Dermis blood vessel endothelial cell (primary cell): Measurements from ENCODE around the gene DNHD1. TPM values are rescaled to one million over a fixed set of nuclear protein-coding genes. Genes with fewer than 3 reads are reported as not detected.

ENCODE experiments used
- DNase-seq: peaks from one replicate; pipeline ENCODE4 v3.0.0; 2010
- total RNA-seq: library from RNA; depleted of rRNA; stranded (reverse); fragments of >200 nt; gene quantifications from 2 replicates; pipeline ENCODE4 v1.2.3, GENCODE V29; 2014

DNHD1 gene, protein sequence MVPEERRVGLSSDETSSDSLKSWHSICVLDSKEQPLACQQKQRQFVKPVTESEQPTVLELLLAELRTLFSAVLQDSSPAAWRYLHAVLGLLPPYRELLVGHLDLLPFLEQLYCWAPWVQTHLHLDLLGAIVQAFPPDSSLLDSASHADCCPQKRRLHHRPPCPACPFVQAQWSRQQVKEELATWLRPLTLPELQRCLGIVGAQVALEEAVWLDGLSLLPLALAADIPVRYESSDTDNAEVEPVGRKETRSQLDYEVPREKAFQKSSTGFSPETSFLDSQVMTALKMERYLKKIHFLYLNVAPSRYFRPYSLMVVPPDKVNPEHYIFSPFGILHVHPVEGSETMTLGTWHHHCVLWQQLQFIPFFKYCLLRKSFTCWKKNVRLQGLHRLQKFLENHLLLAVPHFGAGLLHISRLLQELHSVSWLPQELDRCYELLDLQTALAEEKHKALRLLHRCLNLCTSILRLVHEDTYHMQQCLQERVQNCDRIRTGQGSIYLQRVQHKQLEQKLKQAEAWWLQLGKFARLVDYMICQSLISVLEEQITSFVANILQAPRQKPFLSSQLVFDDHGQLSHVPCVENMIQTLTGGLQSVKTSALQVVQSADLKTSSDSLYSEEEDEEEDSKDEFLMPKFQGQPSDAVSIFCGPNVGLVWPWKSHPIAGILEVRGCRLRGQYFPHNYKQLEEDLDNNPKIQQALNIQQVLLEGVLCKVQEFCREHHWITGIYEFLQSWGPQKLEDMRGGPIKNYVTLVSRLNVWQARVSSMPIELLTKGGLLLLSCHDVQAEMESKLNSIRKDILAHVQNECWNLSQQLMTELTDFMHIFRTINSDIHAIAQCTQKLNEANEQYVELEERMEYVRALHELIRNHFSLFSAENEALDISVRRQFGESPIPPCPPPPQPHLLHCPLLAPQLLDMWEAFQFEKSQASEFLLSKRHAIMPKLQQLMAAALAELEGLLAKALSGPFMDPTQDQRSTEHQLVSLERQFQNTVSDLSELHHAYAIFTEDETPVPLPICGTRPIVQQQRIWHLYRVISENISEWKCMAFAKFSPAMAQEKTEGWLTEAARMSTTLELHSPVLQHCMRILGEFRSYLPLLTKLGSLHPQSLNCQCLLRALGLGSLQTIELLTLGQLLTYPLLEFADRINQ (N-terminal part only)
- total RNA-seq, result 2.6 and 5.1 TPM in 2 replicates

DNA sequence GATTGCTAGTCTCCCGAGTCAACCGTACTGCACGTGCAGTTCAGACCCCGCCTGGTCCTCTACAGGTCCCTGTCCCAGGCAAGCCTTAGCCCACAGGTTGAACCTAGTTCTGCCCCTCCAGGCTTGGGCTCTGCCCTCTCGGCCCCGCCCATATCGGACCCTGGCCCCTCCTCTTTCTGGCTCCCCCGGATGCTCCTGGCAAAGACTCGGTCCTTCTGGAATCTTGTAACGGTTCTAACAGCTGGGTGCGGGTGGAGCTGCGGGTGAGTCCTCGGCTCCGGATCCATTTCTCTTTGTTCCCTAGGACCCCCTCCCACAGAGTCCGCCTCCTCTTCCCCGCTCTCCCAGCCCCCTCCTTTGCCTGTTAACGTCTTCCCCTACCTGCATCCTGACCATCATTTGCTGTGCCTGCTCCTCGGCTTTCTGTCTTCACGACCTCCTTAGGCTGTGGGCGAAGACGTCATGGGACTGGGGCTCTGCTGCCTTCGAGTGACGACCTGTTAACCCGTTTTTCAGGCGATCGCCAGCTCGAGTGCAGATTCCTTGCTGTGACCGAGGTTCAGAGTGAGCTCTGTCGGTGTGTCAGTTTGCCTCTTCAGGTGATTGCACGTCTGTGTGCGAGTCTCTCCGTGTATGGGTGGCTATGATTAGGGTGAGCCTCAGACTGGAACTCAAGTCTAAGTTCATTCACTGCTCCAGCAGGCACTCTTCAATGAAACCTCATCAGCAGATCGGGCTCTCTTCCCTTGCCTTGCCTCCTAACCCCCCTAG, at the start of gene DNHD1:
Gene DNHD1 (plus strand): TSS at position 212 of the 771 bp plus-strand sequence. CDS start 936 bp downstream, outside the sequence.
- DNase-seq, result no peak

DNA sequence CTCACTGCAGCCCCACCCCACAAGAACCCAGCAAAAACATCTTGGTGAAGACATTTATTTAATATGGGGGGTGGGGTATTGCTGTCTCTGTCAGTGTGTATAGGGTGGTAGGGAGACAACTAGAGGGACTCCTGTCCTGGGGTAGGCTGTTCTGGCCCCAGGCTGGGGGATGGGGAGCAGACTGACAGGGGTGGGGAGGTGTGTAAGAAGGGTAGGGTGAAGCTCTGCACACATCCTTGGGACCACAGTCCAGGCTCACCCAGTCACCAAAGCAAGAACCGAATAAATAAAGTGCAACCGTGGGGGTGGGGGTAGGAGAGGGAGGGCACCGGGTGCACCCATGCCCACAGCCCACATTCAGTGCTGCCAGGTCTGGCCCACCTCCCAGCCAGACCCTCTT, 48.5 kb upstream of the DNHD1 start:
- DNase-seq, result no peak

DNA sequence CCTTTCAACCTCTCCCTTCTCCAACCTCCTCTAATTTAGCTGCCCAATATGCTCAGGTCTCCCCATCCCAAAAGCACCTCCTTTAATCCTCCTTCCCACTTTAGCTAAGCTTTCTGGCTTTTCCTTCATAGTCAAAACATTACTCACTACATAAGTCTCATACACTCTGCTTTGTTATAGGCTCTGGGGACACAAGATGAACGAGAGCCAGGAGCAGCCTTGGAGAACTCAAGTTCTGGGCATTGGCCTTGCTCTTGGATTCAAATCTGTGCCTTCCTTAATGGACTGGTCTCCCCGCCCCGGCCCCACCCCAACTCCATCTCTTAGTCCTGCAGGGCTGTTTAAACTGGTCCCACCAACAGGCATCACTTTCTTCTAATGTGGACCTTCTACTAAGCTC, 44.9 kb upstream of the DNHD1 start:
- DNase-seq, result no peak

DNA sequence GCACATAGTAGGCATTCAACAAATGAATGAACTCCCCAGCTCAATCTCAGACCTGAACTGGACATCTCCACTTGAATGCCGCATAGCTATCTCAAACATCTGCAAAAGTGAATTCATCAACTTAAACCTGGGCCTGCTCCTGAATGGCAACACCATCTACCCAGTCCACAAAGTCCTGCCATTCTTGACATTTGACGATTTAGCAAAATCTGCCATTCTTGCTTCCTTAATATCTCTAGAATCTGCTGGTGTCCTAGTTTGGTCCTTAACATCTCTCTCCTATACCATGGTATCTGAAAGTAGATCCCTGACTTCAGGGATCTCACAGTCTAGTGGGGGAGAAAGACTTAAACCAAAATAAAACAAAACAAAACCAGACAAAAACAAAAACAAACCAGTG, 43.9 kb upstream of the DNHD1 start:
- DNase-seq, result no peak

DNA sequence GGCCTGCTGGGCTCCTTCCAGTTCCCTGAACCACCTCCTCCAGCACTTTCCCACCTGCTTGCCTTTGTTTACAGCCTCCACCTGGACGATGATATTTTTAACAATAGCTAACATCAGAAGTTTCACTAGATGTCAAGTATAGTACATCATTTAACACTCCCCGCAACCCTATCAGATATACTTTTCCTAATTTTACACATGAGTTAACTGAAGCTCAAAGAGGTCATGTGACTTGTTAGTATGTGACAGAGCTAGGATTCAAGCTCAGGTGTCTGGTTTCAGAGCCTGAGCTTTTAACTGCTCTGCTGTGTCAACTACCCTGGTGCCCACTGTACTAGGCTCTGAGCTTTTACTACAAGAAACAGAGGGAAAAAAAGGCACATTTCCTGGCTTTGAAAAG, 42.0 kb upstream of the DNHD1 start:
- DNase-seq, result no peak

DNA sequence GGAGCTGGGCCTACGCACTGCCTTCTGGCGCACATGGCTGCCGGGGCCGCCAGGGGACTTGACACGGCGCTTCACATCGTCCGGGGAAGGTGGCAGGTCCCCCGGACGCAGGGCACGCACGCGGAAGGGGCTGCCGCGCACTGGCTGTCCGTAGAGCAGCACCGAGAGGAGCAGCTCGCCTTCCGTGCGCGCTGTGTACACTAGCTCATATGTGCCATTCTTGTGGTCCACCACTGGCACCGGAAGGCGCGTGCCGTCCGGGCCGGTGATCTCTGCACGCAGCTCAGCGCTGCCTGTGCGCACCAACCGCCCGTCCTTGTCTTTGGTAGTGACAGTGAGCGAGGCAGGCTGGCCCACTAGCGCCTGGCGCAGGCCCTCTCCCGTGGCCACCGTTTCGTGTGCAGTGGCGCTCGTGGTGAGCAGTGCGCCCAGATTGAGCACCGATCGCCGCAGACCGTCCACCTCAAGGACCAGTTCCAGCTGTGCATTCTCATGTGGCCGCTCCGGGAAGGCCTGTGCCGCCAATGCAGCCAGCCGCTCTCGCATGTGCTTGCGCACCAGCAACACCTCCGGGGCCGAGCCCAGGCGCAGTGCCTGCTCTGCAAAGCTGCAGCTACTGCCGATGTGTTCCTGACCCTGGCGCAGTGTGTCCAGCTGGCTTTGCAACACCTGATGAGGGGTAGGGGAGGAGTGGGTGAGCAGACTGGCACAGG, 40.6 kb upstream of the DNHD1 start:
- DNase-seq, result no peak

DNA sequence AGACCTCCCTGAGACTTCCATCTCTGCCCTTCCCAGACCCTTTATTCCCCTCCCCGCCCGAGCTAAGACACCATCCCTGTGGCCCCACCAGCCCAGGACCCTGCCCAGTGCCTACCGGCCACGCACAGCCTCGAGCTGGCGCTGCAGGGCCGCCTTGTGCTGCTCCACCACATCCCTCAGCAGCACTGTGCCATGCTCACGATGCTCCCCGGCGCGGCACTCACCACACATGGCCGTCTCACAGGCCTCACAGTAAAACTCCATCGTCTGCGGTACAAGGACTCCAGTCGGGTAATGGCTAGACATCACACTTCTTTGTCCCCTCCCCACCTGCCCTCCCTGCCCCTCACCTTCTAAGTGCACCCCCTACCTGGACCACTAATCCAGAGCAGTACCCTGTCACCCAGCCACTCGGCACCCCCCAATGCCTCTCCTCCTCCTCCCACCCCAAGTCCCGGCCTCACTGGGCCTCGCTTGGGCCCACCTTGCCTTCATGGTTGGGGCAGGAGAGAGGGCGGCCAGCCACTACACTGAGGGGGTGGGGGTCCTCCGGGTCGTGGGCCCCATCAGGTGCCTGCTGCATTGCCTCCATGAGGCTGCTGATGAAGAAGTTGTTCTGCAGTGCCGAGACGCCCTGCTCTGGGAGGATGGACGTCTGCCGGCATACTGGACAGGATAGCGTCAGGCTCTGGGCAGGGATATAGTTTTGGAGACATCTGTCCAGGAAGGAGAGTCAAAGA, 39.3 kb upstream of the DNHD1 start:
- no peak for DNase-seq

DNA sequence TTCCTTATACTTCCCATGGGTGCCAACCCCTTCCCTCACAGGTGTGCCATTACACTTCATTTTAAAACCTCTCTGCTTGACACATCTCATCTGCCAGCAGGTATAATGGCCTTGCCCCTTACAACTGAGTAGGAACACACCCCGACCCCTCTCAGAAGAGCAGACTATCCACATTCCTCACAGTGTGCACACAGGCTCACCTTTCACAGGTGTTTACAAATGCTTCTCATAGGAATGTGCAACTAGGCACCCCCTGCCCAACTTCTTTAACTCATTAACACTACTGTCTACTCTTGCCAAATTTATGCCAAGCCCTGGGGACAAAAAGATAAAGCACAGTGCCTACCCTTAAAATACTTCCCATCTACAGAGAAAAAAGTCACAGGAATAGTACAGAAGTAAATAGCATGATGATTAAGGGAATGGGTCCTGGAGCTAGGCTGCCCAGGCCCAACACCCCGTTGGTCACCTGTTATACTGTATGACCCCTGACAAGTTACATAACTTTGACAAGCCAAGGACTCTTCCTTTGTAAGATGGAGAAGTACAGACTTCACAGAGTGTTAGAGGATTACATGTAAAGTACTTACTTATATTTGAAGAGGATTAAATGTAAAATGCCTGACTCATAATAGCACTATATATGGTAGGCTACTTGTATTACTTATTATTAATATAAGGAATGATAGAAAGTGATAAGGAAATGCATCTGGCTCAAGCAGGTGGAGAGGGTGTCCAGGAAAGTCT, 38.6 kb upstream of the DNHD1 start:
- no peak for DNase-seq

DNA sequence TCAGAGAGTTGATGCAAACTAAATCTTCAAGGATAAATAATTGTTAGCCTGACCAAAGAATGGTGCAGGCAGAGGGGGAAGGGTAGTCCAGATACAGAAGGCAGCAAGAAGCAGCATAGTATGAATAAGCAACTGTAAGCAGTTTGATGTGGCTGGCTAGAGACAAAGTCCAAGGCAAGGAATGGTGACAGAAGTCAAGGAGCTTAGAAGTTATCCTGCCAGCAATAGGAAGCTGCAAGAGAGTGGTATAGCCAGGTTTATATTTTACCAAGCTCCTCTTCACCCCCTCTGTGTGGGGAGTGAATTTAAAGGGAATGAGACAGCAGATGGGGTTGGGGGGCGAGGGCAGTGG, 38.0 kb upstream of the DNHD1 start:
- DNase-seq, result no peak

DNA sequence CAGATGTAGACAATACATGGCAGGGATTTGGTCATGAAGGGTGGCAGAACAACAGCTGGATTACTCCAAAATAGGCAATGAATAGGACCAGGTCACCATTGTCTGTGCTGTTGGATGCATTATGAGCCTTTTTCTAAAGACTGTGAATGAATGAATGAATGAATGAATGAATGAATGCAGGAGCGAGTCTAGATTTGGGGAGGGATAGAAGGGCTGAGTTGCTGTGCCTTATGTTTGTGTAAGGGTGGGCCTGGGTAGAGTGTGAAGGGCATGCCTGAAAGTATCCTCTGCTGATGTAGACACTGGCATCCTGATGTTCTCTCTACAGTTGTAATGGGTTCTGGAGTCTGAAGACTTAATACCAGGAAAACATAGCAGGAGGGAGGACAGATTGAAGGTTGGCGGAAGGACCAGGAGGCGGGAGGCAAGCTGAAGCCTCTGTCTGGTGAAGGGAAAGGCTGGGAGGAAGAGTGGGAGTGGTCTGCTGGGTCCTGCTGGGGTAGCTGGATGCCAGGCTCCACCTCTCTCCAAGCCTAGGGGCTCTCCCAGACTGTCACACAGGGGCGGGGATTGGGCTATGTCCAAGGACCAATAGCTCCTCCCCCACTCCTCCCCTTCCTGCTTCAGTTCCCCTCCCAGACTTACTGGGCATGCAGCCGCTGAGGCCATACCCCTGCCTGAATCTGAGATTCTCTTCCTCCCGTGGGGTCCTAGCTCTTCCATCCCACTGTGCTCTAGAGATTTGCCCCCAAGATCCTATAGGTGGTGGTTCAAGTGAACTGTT, 28.2 kb upstream of the DNHD1 start:
- DNase-seq, result peak; percentile 94

DNA sequence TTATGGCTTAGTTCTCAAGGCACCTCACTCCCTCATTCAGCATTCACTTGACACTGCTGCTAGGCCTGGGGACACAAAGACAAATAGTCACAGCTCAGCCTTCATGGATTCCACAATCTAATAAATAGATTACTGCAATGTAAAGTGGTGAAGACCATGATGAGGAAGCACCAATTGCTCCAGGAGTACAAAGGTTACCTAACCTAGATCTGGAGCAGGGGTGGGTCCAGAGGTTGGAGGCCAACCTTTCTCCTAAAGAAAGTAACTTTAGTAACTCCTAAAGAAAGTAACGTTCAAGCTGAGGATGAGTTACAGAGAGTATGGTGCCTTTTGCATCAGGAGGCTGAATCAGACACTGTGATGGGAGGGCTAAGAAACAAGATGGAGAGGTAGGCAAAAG, 27.5 kb upstream of the DNHD1 start:
- DNase-seq, result no peak

DNA sequence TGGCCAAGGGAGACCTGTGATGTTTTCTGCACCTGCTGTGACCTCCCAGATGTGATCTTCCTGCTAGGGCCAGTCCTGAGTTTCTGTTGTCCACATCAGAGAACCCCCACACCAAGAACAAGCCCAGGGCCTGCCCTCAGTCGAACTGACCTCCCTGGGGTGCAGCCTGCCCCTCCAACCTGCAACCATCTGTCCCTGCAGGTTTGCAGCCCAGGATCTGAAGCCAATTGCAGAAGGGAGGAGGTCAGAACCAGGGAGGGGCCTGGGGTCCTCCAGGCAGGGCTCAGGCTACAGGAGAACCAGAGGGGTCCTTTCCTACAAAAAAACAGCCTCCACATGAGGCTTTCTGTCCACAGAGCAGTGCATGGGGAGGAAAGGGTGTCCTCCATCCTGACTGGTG, 24.1 kb upstream of the DNHD1 start:
- no peak for DNase-seq

DNA sequence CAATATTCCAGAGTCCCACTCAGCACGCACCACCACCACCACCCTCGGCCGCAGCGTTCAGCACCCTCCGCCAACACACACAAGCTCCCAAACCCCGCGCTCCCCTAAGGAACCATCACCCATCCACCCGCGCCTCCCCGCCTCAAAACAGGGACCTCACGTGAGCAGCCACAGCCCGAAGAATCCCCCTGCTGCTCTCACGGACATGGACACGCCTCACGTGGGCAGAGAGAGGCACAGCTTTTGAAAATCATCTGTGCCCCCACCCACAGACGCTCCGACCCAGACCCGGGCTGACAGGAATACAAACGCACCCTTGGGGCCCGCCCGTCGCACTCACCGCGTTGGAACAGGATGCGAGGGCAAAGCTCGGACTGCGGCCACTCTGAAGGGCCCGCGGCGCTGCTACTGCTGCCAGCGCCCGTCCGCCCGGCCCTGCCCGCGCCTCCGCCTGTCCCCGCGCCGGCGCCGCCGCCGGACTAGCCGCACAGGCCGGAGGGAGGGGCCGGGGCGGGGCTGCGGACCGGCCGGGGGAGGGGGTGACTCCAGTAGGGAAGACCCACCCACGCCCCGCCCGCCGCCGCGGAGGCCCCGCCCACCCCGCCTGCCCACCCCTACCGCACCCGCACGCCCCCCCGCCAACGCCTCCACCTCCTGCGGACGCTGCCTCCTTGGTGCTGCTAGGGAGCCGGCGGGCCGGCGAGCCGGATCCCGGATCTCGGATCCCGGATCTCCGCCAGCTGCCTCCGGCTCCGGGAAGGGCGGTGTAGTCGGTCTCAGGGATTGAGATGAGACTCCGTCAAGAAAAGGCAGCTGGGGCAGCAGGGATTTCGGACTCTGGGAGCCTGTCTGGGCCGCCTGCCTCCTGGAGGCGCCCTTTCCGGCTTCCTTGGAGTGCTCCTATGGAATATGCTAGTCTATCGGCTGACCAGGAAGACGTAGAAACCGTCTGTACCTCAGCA, 23.3 kb upstream of the DNHD1 start, which contains the start of gene TRIM3:
Gene TRIM3 (minus strand): TSS at position 491 of the 962 bp plus-strand sequence. CDS start 8,246 bp downstream, outside the sequence.
- DNase-seq, result peak; percentile 91

DNA sequence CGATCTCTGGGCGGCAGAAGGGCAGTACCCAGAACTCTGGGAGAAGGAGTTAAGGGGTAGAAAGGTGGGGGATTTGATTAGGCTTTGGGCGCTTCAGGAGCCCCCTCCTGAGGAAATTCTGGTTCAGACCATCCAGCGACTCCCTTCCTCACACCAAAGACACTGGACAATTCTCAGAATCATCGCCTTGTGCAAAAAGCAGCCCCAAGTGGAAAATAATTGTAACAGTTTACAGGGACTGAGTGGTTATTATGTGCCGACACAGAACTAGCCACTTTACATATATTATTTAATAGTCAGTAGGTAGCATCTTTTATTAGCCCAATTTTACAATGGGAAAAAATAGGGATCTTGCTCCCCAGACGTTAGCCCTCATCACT, 22.7 kb upstream of the DNHD1 start:
- DNase-seq, result no peak

DNA sequence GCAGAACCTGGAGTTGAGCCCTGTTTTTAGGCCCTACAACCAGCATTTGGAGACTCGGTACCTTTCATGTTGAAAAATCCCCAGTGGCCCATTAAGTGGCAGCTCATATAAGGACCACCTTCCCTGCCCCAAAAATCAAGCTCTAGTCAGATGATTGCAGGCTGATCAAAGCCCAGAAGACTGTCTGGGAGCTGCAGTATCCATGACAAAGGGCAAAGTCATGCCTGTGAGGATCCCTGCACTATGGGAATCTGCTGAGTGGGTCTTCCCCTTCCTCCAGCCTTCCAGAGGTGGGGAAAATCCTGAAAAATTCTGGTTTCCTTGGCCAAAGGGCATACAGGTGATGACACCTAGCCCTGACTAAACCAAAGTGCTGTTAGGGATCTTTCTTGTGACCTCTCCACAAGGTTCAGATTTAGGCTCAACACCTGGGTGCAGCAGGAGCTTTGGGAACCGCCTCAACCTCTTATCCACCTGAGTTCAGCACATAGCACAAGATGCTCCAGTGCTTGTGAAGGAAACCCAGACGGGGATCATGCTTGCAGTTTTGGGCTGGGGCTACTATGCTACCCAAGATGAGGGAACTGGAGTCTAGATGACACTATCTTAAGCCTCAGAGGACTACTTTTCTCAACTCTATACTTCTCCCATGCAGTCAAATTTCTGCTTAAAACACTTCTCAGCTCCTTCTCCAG, 22.1 kb upstream of the DNHD1 start:
- no peak for DNase-seq

DNA sequence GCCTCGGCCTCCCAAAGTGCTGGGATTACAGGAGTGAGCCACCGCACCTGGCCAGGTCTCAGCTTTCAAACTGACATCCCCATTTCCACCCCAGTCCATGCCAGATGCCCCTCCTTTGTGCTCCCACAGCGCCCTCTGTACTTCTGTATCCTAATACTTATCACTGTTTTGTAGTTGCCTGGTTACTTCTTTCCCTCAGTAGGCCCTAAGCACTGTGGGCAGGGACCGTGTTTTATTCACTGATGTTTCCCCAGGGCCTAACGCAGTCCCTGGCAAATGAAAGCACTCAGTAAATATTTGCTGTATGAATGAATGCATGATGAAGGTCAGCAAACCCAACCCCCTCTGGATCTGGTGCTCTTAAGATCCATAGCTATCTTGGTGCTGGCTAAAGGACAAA, 21.1 kb upstream of the DNHD1 start:
- DNase-seq, result no peak

DNA sequence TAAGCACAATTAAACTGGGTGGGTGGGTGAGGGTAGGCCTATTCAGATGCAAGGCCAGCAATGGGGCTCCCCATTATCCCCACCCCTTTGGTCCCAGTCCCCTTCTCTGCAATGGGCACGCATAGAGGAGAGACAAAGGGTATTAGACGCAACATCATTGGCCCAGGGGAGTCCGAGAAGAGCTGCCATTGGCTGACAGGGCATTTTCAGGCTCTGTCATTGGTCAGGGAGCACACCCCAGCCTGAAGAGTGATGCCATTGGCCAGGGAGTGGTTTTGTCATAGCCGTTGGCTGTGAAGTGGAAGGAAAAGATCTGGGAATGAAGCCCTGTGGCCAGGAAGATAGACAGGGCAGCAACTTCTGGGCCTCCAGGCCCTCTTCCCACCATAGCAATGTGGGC, 20.5 kb upstream of the DNHD1 start:
- no peak for DNase-seq
